Measurements from ENCODE around the gene AFAP1.

AFAP1 gene

DNA sequence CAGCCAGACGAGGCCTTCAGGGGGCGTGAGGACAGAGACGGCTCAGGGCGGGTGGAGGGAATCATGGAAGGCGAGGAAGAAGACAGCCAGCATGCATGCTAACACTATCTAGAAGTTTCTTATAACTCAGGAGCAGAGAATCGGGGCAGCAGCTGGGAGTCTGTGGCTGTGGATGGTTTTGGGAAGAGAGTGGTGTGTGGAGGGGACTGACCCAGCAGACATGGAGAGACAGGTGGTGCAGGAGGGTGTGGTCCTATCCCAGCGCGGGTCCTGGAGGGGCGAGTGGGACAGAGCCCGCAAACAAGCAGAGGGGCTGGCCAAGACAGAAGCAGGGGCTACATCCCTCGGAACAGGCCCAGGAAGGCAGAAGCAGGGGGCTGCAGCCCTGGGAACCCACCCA lies 192.1 kb downstream of the AFAP1 start:
- DNase-seq = no peak

GRCh38 chr4:7747062-7747385 lies 192.6 kb downstream of the AFAP1 start:
- DNase-seq = no peak

DNA sequence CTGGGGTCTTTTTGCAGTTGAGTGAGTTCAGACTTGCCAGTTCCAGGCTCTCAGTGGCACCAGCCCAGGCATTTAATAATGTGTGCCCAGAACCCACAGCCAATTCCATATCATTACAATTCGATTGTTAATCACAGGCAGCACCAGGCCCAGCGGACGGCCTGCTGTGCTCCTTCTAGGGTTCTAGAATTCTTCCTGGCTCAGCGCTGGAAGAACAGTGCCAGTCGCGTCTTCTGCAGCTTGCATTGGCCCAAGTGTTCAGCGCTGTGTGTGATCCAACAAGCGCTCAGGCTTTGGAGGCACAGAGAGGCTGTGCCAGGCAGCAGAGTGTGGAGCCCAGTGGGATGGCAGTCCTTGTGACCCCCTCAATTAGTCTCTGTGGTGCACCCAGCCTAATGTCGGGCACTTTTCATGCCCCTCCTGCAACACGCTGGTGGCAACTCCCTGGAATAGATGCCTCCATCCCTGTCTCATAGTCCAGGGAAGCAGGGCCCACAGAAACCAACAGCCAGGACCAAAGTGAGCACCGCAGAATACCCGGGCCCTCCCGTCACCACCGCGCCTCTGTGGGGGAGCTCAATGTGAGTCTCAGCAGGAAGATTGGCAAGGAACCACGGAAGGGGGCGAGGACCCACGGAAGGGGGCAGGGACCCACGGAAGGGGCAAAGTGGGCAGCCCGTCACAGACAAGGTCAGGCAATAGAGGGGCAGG lies 193.2 kb downstream of the AFAP1 start:
- DNase-seq = no peak

DNA sequence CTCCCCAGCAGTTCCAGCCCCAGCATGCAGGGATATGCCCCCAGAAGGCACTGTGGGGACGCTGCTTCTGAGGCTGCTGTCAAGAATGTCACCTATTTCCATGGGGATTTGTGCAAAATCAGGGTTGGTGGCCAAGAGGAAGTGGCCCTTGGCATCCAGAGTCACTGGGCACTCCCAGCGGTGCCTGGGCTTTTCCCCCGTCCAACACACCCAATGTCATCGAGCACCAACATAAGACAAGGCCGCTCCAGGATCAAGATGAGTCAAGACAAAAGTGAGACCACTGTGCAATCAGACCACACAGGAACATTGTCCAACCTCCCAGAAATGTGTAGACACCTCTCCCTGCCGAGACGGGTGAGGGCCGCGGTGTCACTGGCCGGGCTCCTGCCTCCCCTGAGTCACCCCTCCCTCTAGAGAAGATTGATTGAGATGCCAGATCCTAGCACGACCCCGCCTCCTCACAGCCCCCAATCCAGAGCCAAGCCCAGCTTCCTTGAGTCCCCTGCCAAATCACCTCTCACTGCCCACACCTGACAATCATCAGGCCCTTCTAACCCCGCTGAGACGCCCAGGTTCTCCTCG lies 194.3 kb downstream of the AFAP1 start:
- DNase-seq = no peak

- no peak for DNase-seq
Measured at GRCh38 chr4:7744142-7744804, 195.4 kb downstream of the AFAP1 start.

DNA sequence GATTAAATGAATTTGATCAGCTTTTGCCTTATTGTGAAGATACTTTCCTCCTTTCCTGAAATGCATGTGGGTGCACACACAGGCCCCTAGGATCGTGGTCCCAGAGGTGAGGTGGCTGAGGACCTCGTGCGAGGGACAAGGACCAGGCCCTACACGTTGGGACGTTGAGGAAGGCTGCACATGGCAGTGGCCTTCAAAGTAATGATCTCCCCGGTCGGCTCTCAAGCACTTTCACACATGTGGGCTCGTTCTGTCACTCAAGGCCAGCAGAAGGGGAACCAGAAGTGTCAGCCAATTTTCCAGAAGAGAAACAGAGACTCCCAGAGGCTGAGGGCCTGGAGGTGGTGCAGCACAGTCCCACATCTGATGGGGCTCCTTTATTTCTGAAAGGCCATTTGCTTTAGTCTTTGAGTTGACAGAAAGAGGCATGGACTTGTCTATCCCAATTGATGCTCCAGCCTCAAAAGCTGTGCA lies 196.8 kb downstream of the AFAP1 start:
- DNase-seq = no peak

- no peak for DNase-seq
Measured at GRCh38 chr4:7741946-7742806, 197.5 kb downstream of the AFAP1 start.

DNA sequence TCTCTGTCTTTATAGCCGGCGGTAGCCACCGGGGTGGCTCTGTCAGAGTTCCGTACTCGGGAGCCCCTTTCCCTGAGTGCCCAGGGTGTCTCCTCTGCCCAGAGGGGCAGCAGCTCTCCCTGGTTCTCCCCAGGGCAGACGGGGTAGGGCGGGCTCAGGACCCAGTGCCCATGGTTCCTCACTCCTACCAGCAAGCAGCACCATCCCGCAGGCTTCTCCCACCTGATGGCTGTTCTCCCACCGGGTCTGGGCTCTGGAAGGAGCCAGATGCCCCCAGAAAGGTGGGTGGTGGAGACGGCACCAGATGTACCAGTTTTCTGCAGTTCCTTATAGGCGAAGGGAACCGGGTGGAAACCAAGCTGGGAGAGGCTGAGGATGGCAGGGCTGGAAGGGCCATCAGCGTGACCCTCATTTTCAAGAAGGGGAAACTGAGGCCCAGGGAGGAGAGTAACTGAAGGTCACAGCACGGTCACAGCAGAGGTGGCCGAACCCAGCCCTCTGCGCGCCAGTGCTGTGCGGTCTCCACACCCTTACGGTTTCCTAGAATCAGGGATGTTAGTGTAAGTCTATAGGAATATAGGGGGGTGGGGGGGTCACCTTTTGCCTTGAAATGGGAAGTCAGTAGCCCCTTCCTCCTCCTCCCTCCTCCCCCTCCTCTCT lies 198.7 kb downstream of the AFAP1 start:
- DNase-seq = no peak

GRCh38 chr4:7739918-7740865 lies 199.5 kb downstream of the AFAP1 start:
- no peak for DNase-seq

DNA sequence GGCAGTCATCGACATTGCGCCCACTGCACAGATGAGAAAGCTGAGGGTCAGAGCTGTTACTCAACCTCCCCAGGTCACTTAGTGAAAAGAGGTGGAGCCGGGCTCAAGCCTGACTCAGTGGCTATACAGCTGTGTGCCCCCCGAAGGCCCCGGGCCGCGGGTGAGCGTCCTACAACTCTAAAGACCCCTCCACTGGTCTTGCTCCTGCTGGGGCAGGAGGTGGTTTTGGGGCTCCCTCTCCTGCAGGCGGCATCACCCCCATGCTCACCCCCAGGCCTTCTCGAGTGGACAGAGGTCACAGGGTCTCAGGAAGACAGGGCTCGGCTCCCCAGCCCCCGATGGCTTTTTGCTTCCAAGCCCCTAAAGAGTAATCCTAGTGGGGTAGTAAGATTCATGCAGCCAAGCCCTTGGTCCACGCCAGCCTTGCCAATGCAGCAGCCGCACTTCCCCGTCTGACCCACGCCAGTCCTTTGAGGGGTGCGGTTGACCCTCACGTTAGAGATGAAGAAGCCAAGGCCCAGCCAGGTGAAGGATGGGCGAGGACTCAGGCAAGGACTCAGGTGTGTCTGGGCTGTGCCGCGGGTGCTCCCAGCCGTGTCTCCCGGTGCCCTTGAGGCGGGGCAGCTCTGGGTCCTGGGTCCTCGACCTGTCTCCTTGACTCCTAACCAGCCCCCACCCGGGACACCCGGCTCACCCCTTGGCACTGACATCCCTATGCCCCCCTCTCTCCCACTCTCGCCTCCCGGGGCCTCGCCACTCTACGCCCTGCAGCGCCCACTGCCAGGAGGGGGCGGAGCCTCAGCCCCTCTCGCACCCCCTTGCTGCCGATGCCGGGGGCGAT lies 200.4 kb downstream of the AFAP1 start:
- no peak for DNase-seq

GRCh38 chr4:7738458-7739076 lies 201.1 kb downstream of the AFAP1 start:
- DNase-seq = no peak

- DNase-seq = no peak
Measured at GRCh38 chr4:7737752-7738457, 201.8 kb downstream of the AFAP1 start.

DNA sequence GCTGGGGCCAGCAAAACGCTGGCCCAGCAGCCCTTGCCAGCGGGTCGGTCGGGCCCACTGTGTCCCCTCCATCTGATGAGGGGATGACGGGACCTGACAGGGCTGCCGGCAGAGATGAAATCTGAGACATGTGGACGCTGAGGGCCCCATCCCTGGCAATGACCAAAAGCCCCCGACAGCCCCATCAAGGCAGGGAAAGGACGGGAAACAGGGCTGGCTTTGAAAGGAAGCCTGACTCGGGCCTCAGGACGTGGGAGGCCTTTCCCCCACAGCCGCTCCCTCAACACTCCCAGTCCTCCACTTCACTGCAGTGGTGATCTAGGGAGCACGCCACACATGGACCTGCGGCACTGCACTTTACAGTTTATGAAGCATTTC lies 202.4 kb downstream of the AFAP1 start:
- no peak for DNase-seq

DNA sequence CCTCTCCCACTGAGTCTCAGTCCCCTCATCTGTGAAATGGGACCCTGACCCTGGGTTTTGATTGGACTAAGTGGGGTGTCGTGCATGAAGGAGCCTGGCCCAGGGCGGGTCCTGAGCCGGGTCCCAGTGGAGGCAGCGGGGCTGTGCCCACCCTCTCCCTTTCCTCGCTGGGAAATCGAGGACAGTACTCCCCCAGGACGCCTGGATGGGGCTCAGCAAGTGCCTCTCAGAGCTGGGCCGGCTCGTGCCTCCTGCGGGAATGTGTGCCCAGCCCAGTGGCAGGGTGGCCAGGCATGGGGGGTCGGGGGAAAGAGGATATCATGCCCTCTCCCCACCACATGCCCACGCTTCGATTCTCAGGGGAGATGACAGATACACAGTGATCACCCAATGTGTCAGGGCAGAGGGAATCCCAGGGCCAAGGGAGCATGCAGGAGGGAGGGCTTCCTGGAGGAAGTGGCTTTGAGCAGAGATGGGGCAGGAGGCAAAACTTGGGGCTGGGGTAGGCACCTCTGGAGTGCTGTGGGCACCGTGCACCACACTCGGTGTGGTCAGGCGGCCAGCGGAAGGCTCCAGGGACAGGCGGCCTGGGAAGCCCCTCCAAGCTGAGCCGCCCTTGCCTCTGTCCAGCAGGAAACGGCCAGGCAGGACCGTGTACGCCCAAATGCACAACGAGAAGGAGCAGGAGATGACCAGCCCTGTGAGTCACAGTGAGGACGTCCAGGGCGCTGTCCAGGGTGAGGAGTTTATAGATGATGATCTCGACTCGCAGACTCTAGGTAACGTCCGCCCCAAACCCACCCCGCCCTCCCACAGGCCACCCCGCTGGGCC lies 203.0 kb downstream of the AFAP1 start:
- DNase-seq = no peak

GRCh38 chr4:7735961-7736360 lies 203.7 kb downstream of the AFAP1 start:
- no peak for DNase-seq

GRCh38 chr4:7735395-7735794 lies 204.3 kb downstream of the AFAP1 start:
- DNase-seq = no peak

DNA sequence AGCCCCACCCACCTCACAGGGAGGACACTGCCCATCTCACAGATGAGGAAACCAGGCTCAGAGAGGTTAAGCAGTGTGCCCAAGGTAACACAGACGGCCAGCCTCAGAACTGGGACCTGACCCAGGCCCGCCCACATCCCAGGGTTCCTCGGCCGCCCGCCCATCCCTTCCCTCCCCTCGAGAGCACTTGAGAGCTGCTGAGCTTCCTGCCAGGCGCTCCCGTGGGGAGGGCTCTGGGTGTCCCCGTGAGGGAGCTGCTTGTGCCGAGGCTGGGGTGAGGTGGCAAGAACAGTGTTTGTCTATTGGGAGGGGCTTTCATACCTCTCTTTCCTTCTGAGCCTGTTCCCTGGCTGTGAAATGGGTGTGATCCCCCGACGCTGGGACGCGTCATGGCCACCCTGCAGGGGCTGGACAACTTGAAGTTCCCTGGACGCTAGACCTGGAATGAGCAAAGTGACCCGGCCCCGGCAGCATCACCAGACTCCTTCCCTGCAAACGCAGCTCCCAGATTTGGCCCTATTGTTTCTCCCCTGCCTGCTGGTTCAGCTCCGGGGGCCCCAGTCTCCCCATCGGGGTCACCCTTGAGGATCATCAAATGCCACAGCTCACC lies 204.9 kb downstream of the AFAP1 start:
- DNase-seq = no peak
